HFFc6 (cell line): ENCODE measurements around the gene RMRP. TPM values are rescaled to one million over a fixed set of nuclear protein-coding genes. Genes with fewer than 3 reads are reported as not detected.

ENCODE experiments used
- DNase-seq: peaks from one replicate; pipeline ENCODE4 v3.0.0-alpha.2; 2018
- H3K27ac Mint-ChIP-seq: 2 replicates; pipeline ENCODE4 v1.8.0; 2020; ENCODE audit warnings: mild to moderate bottlenecking, mixed read lengths
- H3K27me3 Mint-ChIP-seq: 2 replicates; pipeline ENCODE4 v1.8.0; 2021; ENCODE audit warnings: mild to moderate bottlenecking, moderate library complexity, mixed read lengths; ENCODE audit not compliant: insufficient read depth
- H3K36me3 Mint-ChIP-seq: 2 replicates; pipeline ENCODE4 v1.8.0; 2021; ENCODE audit warnings: low read depth, mixed read lengths
- H3K4me1 Mint-ChIP-seq: 2 replicates; pipeline ENCODE4 v1.8.0; 2020; ENCODE audit warnings: low read depth, mixed read lengths
- H3K4me3 Mint-ChIP-seq: 2 replicates; pipeline ENCODE4 v1.8.0; 2020; ENCODE audit warnings: mild to moderate bottlenecking, moderate library complexity, mixed read lengths
- H3K9me3 Mint-ChIP-seq: 2 replicates; pipeline ENCODE4 v1.8.0; 2020; ENCODE audit warnings: mild to moderate bottlenecking, mixed read lengths
- total RNA-seq, 6 experiments: library from RNA; stranded (reverse); fragmentation: NEBNext Ultra II Directional; extraction: Animal tissue kit (Norgen Biotek cat#: 25700); gene quantifications; 2 replicates in 1 of 6; 3 replicates in 5 of 6; pipeline ENCODE4 v1.2.3, GENCODE V29; 2021
- TF ChIP-seq, protein P1 (sequence below): fragments of 200-600 bp; sonication (generic); IDR thresholded peaks from 2 replicates; pipeline ENCODE4 v1.5.0; 2021; ENCODE audit warnings: antibody characterized with exemption, mild to moderate bottlenecking

The RMRP gene
- total RNA-seq, 6 experiments from 2014 or later = 9,197 to 39,404 (median 23,537) TPM

DNA sequence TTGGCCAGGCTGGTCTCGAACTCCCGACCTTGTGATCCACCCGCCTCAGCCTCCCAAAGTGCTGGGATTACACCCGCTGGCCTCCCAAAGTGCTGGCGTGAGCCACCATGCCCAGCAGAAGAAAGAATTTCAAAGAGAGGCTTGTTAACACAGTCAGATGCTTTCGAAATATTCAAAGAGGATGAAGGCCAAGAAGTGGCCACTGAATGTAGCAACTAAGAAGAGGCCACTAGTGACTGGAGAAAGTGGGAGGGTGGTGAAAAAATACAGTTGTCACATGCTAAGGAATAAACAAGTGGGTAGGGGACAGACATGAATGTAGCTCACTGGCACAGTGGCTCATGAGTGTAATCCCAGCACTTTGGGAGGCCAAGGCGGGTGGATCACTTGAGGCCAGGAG lies 44.9 kb upstream of the RMRP start:
- Mint-ChIP-seq H3K27me3 (peaks cover 3% of the 10 kb centered on the region), H3K27ac (peak overlapping the region; percentile 12; the same call in 1 of the 2 replicates), H3K4me1 (peaks cover 4% of the 10 kb centered on the region; the same call in 1 of the 2 replicates), H3K36me3 (peaks cover 27% of the 10 kb centered on the region), H3K9me3 (no peaks in the 10 kb centered on the region), H3K4me3 (no peak overlapping the region)
- no peak for DNase-seq
- TF ChIP-seq, protein P1, sequence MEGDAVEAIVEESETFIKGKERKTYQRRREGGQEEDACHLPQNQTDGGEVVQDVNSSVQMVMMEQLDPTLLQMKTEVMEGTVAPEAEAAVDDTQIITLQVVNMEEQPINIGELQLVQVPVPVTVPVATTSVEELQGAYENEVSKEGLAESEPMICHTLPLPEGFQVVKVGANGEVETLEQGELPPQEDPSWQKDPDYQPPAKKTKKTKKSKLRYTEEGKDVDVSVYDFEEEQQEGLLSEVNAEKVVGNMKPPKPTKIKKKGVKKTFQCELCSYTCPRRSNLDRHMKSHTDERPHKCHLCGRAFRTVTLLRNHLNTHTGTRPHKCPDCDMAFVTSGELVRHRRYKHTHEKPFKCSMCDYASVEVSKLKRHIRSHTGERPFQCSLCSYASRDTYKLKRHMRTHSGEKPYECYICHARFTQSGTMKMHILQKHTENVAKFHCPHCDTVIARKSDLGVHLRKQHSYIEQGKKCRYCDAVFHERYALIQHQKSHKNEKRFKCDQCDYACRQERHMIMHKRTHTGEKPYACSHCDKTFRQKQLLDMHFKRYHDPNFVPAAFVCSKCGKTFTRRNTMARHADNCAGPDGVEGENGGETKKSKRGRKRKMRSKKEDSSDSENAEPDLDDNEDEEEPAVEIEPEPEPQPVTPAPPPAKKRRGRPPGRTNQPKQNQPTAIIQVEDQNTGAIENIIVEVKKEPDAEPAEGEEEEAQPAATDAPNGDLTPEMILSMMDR = no peak

DNA sequence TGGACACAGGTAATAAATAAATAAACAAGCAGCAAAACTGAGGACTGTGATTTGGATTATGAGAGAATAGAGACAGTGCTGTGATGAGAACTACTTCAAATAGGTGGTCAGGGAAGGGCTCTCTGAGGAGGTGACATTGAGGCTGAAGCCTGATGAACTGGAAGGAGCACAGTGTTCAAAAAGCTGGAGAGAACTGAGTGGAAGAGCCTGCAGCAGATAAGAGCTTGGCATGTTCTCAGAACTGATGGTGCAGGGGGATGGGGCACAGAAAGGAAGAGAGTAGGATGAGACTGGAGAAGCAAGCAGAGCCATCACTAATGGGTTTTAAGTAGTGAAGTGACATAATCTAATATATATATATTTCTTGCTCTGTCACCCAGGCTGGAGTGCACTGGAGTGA lies 43.1 kb upstream of the RMRP start:
- no peak overlapping the region for H3K27ac Mint-ChIP-seq
- TF ChIP-seq, protein P1 = no peak
- DNase-seq = no peak
- peaks cover 27% of the 10 kb centered on the region for H3K36me3 Mint-ChIP-seq
- no peaks in the 10 kb centered on the region for H3K9me3 Mint-ChIP-seq
- peaks cover 21% of the 10 kb centered on the region for H3K4me1 Mint-ChIP-seq
- H3K4me3 Mint-ChIP-seq = no peak overlapping the region
- H3K27me3 Mint-ChIP-seq = peaks cover 7% of the 10 kb centered on the region

DNA sequence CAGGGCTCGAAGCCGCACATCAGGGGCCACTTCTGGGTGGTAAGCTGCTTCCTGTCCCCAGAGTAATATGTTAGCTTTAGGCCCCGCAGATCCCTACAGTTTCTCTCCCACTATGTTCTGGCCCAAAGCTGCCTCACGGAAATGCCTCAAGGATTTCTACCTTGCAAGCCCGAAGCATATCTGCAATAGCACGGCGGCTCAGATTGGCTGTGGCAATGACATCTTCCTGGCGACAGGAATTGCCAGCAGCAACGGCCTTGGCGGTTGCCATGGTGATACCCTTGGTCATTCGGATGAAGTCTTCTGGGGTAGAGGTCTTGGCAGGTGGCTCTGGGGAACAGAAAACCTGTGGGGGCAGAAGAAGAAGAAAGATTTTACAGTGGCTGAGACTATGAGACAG lies 42.2 kb upstream of the RMRP start:
- Mint-ChIP-seq H3K4me1 (peaks cover 28% of the 10 kb centered on the region), H3K27me3 (peaks cover 4% of the 10 kb centered on the region; the same call in 1 of the 2 replicates), H3K4me3 (no peak overlapping the region), H3K9me3 (no peaks in the 10 kb centered on the region), H3K27ac (no peak overlapping the region), H3K36me3 (peaks cover 27% of the 10 kb centered on the region)
- no peak for DNase-seq
- TF ChIP-seq, protein P1 = no peak

DNA sequence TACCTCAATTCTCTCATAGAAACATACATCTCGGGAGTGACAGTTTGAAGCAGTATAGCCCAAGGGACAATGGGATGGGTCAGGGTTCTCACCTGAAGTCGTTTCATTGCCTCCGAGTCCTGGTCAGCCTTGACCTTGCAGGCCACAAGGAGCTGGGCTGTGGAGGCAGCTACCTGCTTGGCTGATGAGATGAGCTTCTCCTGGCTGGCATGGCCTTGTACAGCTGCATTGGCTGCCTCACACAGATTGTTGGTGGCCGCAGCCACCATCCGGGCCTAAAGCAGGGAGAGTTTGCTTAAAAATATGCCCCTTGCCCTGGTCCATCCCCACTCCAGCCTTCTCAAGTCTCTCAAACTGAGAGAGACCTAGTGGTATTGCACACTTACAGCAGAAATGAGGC lies 40.4 kb upstream of the RMRP start:
- Mint-ChIP-seq H3K9me3 (no peaks in the 10 kb centered on the region), H3K4me3 (no peak overlapping the region), H3K36me3 (peaks cover 16% of the 10 kb centered on the region), H3K27me3 (peaks cover 4% of the 10 kb centered on the region; the same call in 1 of the 2 replicates), H3K27ac (peak overlapping the region; percentile 19; the same call in 1 of the 2 replicates), H3K4me1 (peaks cover 31% of the 10 kb centered on the region)
- TF ChIP-seq, protein P1 = no peak
- DNase-seq = no peak

DNA sequence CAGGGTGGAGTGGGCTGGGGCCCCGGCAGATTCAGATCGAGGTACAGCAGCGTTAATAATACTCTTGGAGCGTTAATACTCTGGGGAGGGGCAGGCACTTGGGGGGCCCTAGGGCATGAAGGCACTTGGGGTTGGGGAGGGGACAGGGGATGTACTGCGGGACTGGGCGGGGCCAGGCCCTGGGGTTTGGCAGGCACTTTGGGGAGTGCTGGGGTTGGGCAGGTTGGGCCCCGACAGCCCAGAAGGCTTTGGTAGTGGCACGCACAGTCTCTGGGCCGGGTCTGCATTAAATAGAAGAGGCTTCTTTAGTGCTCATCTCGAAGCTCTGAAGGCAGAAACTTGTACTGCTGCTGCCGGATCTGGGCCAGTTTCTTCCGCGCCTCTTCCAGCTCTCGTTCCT lies 39.7 kb upstream of the RMRP start:
- H3K4me3 Mint-ChIP-seq = no peak overlapping the region
- TF ChIP-seq, protein P1 = no peak
- peaks cover 4% of the 10 kb centered on the region; the same call in 1 of the 2 replicates for H3K27me3 Mint-ChIP-seq
- H3K27ac Mint-ChIP-seq = peak overlapping the region; percentile 19; the same call in 1 of the 2 replicates
- H3K36me3 Mint-ChIP-seq = peaks cover 16% of the 10 kb centered on the region
- peaks cover 31% of the 10 kb centered on the region for H3K4me1 Mint-ChIP-seq
- no peaks in the 10 kb centered on the region for H3K9me3 Mint-ChIP-seq
- no peak for DNase-seq
